PC-9 (cell line): ENCODE measurements around the gene ARMH2. TPM values are rescaled to one million over a fixed set of nuclear protein-coding genes. Genes with fewer than 3 reads are reported as not detected.
A peak's percentile ranks its signal among the peaks of the same experiment; 100 is the strongest.

Experiments
- BruUV-seq: library from RNA; stranded (reverse); fragments of 400-500 nt; replicated peaks from 2 replicates; lab custom pipeline; 2021; lab: Mats Ljungman, UMichigan
- CTCF ChIA-PET: fragments of 300-600 bp; sonication (Branson Sonifier 250); formaldehyde crosslinking; loops from one replicate; lab custom pipeline; 2022; ENCODE audit warnings: antibody characterized with exemption; lab: Charles Lee
- POLR2A ChIA-PET: fragments of 300-600 bp; sonication (Branson Sonifier 250); formaldehyde crosslinking; loops from one replicate; lab custom pipeline; 2022; ENCODE audit warnings: antibody characterized with exemption; ENCODE audit not compliant: unreplicated experiment; lab: Charles Lee
- DNase-seq, 2 experiments: peaks; one replicate each; pipeline versions ENCODE4 v3.0.0 to v3.0.0-alpha.2; 2015 to 2022; ENCODE audit warnings: mixed read lengths in 1 of 2
- H2AFZ ChIP-seq: fragments of 200-600 bp; sonication (generic); 2 replicates; pipeline ENCODE4 v1.8.1; 2017; ENCODE audit warnings: antibody characterized with exemption
- H3F3A ChIP-seq: fragments of 200-600 bp; sonication (generic); 2 replicates; pipeline ENCODE4 v1.8.1; 2017; ENCODE audit warnings: antibody characterized with exemption, mild to moderate bottlenecking, low read depth; ENCODE audit not compliant: insufficient read depth
- H3K27ac ChIP-seq: fragments of 200-600 bp; sonication (generic); 2 replicates; pipeline ENCODE4 v1.6.1; 2016; ENCODE audit warnings: mixed run types
- H3K27me3 ChIP-seq: fragments of 200-600 bp; sonication (generic); 2 replicates; pipeline ENCODE4 v1.6.1; 2016; ENCODE audit warnings: low read depth, mixed run types; ENCODE audit not compliant: insufficient read depth
- H3K36me3 ChIP-seq: fragments of 200-600 bp; sonication (generic); 2 replicates; pipeline ENCODE4 v1.6.1; 2016; ENCODE audit warnings: low read depth, mixed run types
- H3K4me1 ChIP-seq: fragments of 200-600 bp; sonication (generic); replicated peaks from 2 replicates; pipeline ENCODE4 v1.6.1; 2016; ENCODE audit warnings: mixed run types; ENCODE audit not compliant: insufficient read depth
- H3K4me2 ChIP-seq: fragments of 200-600 bp; sonication (generic); 2 replicates; pipeline ENCODE4 v1.6.1; 2017; ENCODE audit warnings: mixed run types
- H3K4me3 ChIP-seq: fragments of 200-600 bp; sonication (generic); 2 replicates; pipeline ENCODE4 v1.6.1; 2016; ENCODE audit warnings: mixed run types
- H3K79me2 ChIP-seq: fragments of 200-600 bp; sonication (generic); 2 replicates; pipeline ENCODE4 v1.6.1; 2017; ENCODE audit warnings: low read depth, mixed run types
- H3K9me2 ChIP-seq: fragments of 200-600 bp; sonication (generic); 2 replicates; pipeline ENCODE4 v1.8.1; 2017; ENCODE audit warnings: mild to moderate bottlenecking; ENCODE audit not compliant: insufficient read depth
- H3K9me3 ChIP-seq: fragments of 200-600 bp; sonication (generic); 2 replicates; pipeline ENCODE4 v1.8.1; 2016; ENCODE audit warnings: low read depth; ENCODE audit not compliant: insufficient read depth
- H4K20me1 ChIP-seq: fragments of 200-600 bp; sonication (generic); 2 replicates; pipeline ENCODE4 v1.8.1; 2017; ENCODE audit not compliant: insufficient read depth
- CTCF ChIP-seq: fragments of 200-600 bp; sonication (generic); conservative IDR thresholded peaks from 2 replicates; pipeline ENCODE4 v1.6.1; 2017; ENCODE audit warnings: mixed run types, antibody characterized with exemption, mild to moderate bottlenecking, moderate library complexity
- EZH2 ChIP-seq: fragments of 200-600 bp; sonication (generic); IDR thresholded peaks from 2 replicates; pipeline ENCODE4 v1.8.0; 2017; ENCODE audit warnings: antibody characterized with exemption, low read depth
- intact Hi-C: fragments of 100-400 bp; cut with micrococcal nuclease; formaldehyde crosslinking; loops from one replicate; pipeline ENCODE4 v1.10.0; 2022; ENCODE audit not compliant: unreplicated experiment
- total RNA-seq: library from RNA; stranded (reverse); gene quantifications from 2 replicates; pipeline ENCODE4 v1.2.3, GENCODE V29; 2021

ARMH2 gene
- total RNA-seq, 1 experiment from 2014 or later, result not detected

GRCh38 chr6:24778121-24778520 lies 20.6 kb downstream of the ARMH2 start:
- ChIA-PET CTCF (no interaction called here), POLR2A (no interaction called here)
- H3K9me2 ChIP-seq, result no peaks in the 10 kb centered on the region
- peak overlapping the region; percentile 88 for H3K4me2 ChIP-seq
- H3K4me1 ChIP-seq, result peaks cover 50% of the 10 kb centered on the region
- DNase-seq, result no peak
- intact Hi-C loops, result loop anchor here (2.0 to 5.0 kb wide), 2 partner anchors 131 to 293 kb away; partner anchors contain the start of gene KIAA0319
- peak overlapping the region; percentile 72; the same call in 1 of the 2 replicates for H3K4me3 ChIP-seq
- no peaks in the 10 kb centered on the region for H3K27me3 ChIP-seq
- TF ChIP-seq EZH2, result no peak
- peaks cover 63% of the 10 kb centered on the region for H3K79me2 ChIP-seq
- no TSS peak for BruUV-seq
- no peaks in the 10 kb centered on the region for H4K20me1 ChIP-seq
- peak overlapping the region; percentile 9; the same call in 1 of the 2 replicates for H3K27ac ChIP-seq
- peaks cover 19% of the 10 kb centered on the region; the same call in 1 of the 2 replicates for H3F3A ChIP-seq
- H2AFZ ChIP-seq, result no peak overlapping the region
- peaks cover 35% of the 10 kb centered on the region for H3K36me3 ChIP-seq
- H3K9me3 ChIP-seq, result no peaks in the 10 kb centered on the region

GRCh38 chr6:24777227-24777626 lies 21.5 kb downstream of the ARMH2 start:
- ChIA-PET POLR2A (no interaction called here), CTCF (no interaction called here)
- Histone ChIP-seq H3F3A (peaks cover 19% of the 10 kb centered on the region; the same call in 1 of the 2 replicates), H3K9me3 (no peaks in the 10 kb centered on the region), H3K27me3 (no peaks in the 10 kb centered on the region), H3K36me3 (peaks cover 31% of the 10 kb centered on the region), H3K4me3 (peak overlapping the region; percentile 72; the same call in 1 of the 2 replicates), H3K4me2 (peak overlapping the region; percentile 88), H3K79me2 (peaks cover 62% of the 10 kb centered on the region), H3K4me1 (peaks cover 50% of the 10 kb centered on the region), H2AFZ (no peak overlapping the region), H3K27ac (peak overlapping the region; percentile 9), H3K9me2 (no peaks in the 10 kb centered on the region), H4K20me1 (no peaks in the 10 kb centered on the region)
- intact Hi-C loops, result loop anchor here (5.0 kb wide), 1 partner anchor 130 kb away; the partner anchor contains the start of gene KIAA0319
- no TSS peak for BruUV-seq
- no peak for TF ChIP-seq EZH2
- no peak for TF ChIP-seq CTCF
- no peak for DNase-seq

GRCh38 chr6:24775520-24776058 lies 23.1 kb downstream of the ARMH2 start:
- Histone ChIP-seq H3F3A (peaks cover 19% of the 10 kb centered on the region; the same call in 1 of the 2 replicates), H3K4me1 (peaks cover 50% of the 10 kb centered on the region), H3K9me2 (no peaks in the 10 kb centered on the region), H4K20me1 (no peaks in the 10 kb centered on the region), H3K79me2 (peaks cover 53% of the 10 kb centered on the region), H3K4me2 (peak overlapping the region; percentile 88), H2AFZ (peak overlapping the region; percentile 91), H3K4me3 (peak overlapping the region; percentile 72), H3K27me3 (no peaks in the 10 kb centered on the region), H3K36me3 (peaks cover 21% of the 10 kb centered on the region), H3K27ac (peak overlapping the region; percentile 65), H3K9me3 (no peaks in the 10 kb centered on the region)
- ChIA-PET POLR2A (interaction anchor here (0.6 to 0.7 kb wide), 3 partner anchors 57 to 920 kb away, joined by 3 to 7 read pairs (median 3); no protein-coding TSS in a partner anchor), CTCF (interaction anchor here (0.5 to 0.7 kb wide), 2 partner anchors 82 to 340 kb away, joined by 3 read pairs; no protein-coding TSS in a partner anchor)
- intact Hi-C loops, result loop anchor here (2.0 to 5.0 kb wide), 2 partner anchors 55 to 128 kb away; partner anchors contain the start of gene KIAA0319
- TF ChIP-seq CTCF, result no peak
- TF ChIP-seq EZH2, result no peak
- DNase-seq, result peak; percentile 9 to 55
- BruUV-seq, result no TSS peak
